CD4-positive, alpha-beta T cell treated with Interleukin-6 for 4 hours (primary cell): ENCODE measurements around the gene HK1.
"Not testable (repeated sequence)": the region's sequence is repeated elsewhere in the genome, so short reads cannot be mapped to it uniquely, and the experiment has no call there.

Experiments used
- DNase-seq: peaks from one replicate; pipeline ENCODE4 v3.0.0-alpha.2; 2020; ENCODE audit warnings: mixed read lengths

Gene HK1

DNA sequence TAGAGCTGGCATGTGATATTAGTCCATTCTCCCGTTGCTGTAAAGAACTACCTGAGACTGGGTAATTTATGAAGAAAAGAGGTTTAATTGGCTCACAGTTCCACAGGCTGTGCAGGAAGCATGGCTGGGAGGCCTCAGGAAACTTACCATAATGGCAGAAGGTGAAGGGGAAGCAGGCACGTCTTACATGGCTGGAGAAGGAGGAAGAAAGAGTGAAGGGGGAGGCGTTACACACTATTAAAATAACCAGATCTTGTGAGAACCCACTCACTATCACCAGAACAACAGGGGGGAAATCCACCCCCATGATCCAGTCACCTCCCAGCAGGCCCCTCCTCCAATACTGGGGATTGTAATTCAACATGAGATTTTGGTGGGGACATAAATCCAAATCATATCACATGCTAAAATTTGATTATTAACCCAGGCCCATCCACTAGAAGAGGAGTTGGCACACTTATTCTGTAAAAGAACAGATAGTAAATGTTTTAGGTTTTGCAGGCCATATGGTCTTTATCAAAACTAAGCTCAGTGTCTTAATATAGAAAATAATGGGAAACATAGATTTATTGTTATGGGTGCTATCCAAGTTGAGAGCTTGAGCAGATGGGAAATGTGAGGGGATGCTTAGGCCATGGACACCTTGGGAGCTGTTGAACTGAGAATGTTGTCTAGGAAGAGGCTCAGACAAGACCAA, 18.6 kb upstream of the HK1 start:
- DNase-seq: no peak

GRCh38 chr10:69261184-69261583, 17.1 kb upstream of the HK1 start:
- DNase-seq: no peak

DNA sequence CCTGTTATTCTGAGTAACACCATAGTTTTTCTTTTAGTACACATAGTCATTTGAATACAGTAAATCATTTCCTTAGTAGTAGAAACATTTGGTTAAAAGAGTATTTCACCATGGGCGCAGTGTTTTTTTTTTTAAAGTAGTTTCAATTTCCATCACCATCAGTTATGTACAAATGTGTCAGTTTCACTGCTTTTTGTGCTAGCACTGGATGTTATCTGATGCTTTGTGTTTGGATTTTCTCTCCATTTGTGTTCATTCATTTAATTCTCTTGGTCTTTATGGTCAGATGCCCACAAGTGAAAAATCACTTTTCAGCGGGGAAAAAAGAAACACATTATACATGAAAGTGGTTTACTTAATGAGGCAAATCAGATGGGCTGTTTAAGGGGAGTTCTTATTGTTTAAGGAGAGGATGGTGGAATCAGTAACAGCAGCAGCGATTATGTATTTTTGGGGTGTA, 16.0 kb upstream of the HK1 start:
- no peak for DNase-seq

DNA sequence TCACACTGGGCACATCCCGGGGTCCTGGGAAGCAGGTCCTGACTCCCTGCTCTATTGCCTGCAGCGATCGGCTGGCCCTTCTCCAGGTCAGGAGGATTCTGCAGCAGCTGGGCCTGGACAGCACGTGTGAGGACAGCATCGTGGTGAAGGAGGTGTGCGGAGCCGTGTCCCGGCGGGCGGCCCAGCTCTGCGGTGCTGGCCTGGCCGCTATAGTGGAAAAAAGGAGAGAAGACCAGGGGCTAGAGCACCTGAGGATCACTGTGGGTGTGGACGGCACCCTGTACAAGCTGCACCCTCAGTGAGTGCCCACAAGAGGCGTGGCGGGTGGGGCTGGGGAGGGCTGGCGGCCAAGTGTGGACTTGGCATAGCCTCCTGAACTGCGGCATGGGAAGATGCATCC, 12.8 kb upstream of the HK1 start:
- DNase-seq: no peak

DNA sequence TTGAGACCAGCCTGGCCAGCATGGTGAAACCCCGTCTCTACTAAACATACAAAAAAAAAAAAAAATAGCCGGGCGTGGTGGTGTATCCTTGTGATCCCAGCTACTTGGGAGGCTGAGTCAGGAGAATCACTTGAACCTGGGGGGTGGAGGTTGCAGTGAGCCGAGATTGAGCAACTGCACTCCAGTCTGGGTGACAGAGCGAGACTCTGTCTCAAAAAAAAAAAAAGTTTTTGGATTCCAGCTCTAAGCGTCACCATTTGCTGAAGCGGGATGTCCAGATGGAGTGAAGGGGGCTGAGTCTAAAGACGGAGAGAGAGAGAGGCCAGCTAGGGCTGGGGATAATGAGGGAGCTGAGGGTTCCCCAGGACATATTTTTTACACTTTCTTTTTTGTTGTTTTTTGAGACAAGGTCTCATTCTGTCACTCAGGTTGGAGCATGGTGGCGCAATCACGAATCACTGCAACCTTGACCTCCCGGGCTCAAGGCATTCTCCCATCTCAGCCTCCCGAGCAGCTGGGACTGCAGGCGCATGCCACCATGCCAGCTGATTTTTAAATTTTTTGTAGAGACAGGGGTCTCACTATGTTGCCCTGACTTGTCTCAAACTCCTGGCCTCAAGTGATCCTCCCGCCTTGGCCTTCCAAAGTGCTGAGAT, 9.4 kb upstream of the HK1 start:
- no peak for DNase-seq

DNA sequence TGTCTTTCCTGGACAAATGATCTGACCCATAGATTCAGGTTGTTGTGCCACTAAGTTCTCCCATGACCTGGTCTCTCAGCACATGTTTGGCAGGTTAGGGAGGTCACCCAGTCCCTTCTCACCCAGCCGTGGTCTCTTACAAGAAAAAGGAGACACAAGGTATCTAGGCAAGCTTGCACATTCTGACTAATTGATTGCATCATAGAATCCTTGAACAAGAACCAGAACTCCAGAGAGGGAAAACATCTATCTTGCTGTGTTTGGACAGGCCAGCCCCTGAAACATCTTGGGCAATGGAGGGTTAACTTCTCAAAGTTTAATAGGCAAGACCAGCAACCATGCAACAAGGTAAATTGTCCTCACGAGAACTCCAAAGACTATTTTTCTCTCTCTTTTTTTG, 8.5 kb upstream of the HK1 start:
- no peak for DNase-seq

GRCh38 chr10:69270990-69271389, 7.3 kb upstream of the HK1 start:
- DNase-seq: no peak

DNA sequence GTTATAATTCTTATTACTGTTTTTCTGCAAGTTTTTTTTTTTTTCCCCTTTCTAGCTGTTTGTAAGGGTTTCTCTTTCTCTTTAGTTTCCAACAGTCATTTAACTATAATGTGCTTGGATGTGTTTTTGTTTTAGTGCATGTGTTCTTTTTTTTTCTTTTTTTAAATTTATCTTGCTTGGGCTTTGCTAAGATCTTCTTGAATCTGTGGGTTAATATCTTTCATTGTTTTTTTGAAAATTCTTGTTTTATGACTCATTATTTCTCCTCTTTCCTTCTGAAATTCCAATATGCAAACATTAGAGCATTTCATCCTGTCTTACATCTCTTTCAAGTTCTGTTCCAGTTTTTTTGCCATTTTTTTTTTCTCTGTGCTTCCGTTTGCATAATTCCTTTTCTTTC, 5.7 kb upstream of the HK1 start:
- no peak for DNase-seq

- DNase-seq: no peak
Measured at GRCh38 chr10:69275444-69275843, 2.9 kb upstream of the HK1 start.

- DNase-seq: no peak
Measured at GRCh38 chr10:69276503-69276902, 1.8 kb upstream of the HK1 start.

DNA sequence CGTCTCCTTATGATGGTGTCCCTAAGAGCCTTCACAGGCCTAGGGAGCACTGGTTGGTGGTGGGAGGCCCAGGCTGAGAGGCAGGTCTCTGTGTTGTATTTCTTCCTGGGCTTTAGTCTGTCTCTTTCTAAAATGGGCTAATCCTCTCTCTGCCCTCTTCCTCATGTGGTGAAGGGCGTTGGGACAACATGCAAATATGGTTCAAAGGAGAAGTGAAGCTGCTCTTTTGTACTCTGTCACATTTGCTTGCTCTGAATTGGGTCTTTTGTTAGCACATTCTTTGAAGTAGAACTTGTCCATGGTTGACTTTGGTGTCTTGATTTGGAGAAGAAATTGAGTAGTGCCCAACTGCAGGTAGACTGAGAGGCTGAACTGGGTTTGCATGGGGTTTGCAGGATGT, 814 bp downstream of the HK1 start:
- DNase-seq: no peak

DNA sequence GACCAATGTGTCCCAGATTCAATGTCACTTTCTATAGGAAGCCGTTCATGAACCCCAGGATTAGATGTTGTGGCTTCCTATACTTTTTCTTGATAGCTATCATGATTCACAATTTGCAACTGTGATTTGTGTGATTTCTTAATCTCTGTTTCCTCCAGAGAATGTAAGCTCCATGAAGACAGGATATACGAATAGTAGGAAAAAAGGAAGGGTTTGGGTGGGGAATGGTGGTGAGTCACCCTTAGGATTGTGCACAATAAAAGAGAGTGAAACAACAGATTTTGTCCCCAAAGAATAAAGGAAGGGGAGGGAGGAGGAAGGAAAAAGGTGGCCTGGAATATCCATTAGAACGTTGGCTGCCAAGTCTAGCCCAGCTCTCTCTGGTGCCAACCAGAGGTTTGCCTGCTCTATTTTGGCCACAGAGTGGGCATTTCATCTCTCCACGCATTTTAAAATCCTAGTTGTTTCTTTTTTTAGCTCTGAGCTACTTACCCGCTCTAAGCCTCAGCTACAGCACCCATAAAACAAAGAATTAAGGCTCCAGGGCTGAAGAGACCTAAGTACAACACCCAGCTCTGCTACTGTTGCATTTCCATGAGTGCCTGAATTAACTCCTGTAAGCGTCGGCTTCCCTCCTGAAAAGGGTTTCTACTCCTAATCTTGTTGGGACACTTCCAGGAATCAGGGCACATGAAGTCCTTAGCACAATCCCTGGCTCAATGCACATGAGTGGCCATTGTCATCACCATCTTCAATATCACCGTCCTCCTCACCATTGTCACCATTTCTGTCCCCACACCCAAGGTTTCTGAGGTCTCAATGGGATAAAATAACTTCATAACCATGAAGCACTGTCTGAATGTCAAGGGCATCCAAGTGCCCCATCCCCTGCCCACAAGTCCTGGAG, 3.5 kb downstream of the HK1 start:
- DNase-seq: no peak

GRCh38 chr10:69284402-69284801, 6.1 kb downstream of the HK1 start:
- DNase-seq: not testable (repeated sequence)

DNA sequence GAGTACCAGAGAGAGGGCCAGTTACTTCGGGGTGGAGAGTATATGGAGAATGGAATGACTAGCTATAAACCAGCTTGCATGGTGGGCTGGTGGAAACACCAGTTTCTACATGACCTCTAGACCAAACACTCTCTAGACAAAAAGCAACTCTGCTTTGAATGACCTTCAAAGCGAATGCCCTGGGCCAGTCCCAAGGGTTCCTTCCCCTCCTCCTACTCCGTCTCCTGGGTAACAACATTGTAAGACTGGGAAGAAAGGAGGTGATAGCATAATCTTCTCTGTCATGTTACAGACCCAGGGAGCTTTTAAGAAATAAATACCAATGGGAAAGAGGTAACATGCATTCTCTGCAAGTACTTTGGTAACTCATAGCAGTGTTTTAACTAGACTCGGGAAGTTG, 7.4 kb downstream of the HK1 start:
- no peak for DNase-seq

DNA sequence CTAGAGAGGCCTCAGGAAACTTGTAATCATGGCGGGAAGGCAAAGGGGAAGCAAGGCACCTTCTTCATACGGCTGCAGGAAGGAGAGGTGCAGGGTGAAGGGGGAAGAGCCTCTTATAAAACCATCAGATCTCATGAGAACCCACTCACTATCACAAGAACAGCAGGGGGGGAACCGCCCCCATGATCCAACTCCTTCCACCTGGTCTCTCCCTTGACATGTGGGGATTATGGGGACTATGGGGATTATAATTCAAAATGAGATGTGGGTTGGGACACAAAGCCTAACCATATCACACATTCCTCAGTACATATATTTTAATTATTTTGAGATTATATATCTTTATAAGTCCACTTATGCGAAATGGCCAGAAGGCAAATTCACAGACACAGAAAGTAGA, 8.9 kb downstream of the HK1 start:
- no peak for DNase-seq

DNA sequence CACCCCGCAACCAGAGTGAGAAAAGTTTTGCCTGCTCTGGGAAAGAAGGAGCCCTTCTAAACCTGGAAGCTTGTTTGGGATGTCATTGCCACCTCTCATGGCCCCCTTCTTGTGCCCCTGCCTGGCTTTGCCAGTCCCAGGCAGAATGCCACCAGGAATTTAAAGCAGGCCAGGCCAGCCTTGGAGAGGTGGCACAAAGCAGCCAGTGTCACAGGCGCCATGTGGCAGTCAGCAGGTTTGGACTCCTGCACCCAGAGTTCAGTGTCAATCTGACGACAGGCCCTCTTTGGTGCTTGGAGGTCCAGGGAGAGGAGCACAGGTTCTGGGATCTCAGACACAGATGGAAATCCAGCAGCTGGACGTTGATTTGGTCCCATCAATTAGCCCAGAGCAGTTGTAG, 12.7 kb downstream of the HK1 start:
- no peak for DNase-seq

DNA sequence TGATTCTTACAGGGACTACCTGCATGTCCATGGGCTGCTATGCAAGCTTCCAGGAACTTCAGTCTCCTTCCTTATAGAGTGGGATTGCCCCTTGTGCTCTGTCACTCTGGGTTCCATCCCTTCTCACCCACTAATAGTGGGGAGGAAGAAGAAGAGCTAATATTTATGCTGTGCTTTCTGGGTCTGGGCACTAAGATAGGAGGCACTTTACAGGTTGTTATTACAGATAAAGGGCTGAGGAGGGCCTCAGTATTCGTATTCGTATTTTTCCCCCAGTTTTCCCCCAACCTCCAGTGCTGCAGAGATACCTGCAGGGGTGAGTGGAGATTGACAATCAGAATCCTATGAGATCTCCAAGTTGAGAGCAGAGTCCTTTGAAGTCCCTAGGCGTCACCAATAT, 14.2 kb downstream of the HK1 start:
- no peak for DNase-seq

DNA sequence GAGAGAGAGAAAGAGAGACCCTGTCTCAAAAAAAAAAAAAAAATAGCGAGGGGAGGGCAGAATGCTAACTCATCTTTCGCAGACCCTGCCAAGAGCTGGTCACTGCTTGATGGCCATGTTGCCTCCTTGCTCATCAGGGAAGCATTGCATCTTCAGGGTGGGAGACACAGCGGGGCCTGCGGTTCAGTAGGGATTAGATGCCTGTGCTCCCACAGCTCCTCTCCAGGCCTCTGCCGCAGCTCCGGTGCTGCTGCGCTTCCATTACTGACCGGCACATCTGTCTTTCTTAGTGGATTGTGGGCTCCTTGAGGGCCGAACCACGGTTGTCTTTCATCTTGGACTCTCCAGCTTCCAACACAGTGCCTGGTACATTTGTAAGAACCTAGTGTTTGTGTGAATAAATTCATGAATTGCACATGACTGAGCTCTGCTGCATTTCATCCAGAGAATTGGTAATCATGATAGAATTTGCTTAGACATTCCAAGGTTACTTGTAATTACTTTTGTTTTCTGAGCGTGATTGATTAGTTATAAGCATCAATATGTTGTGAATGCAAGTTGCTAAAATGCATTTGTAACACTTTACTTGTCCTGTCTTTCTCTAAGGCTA, 16.8 kb downstream of the HK1 start:
- DNase-seq: no peak

- DNase-seq: no peak
Measured at GRCh38 chr10:69303632-69304051, 25.3 kb downstream of the HK1 start.

GRCh38 chr10:69306421-69306820, 28.1 kb downstream of the HK1 start:
- no peak for DNase-seq

DNA sequence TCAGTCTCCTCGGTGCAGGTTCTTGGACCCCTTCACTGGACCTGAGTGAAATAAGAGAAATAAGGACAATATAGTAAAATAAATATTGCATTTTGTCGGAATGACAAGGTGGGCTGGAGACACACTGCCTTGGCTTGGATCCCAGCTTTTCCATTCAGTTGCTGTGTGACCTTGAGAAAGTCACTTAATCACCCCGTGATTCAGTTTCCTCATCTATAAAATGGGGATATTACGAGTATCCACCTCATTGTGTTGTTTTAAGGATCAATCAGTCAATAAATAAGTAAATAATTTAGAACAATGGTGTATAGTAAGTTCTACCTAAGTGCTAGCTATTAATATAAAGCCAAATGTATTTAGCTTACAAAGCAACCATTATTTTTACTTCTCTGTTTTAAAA, 29.1 kb downstream of the HK1 start:
- DNase-seq: no peak

DNA sequence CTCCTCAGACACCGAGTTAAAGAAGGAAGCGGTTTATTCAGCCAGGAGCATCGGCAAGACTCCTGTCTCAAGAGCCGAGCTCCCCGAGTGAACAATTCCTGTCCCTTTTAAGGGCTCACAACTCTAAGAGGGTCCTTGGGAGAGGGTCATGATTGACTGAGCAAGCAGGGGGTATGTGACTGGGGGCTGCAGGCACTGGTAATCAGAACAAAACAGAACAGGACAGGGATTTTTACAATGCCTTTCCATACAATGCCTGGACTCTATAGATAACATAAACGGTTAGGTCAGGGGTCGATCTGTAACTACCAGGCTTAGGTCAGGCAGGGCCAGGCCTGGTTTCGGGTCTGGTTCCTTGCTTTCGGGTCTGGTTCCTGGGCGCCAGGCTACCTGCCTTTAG, 30.0 kb downstream of the HK1 start:
- DNase-seq: not testable (repeated sequence)

DNA sequence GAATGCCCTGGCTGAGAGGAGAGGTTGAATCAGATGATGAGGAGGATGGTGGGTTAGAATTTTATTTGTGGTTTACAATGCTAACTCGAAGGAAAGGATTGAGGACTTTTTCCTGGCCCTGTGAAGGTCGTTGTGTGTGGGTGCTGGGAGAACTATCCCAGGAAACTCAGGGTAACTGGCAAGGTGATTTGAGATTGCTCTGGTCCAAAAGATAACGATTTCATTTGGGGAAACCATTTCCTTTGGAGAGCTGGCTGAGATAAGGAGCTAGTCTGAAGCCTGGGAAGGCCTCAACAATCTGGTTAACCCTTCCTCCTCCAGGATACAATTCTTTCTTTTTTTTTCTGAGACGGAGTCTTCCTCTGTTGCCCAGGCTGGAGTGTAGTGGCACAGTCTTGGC, 33.0 kb downstream of the HK1 start:
- no peak for DNase-seq
